HepG2 (cell line): ENCODE data around the gene CDHR4. TPM values are rescaled to one million over a fixed set of nuclear protein-coding genes. Genes with fewer than 3 reads are reported as not detected.

Experiments
- ATF7 ChIP-seq, 2 experiments: fragments of 450-650 bp in 1 of 2; sonication (generic) in 1 of 2; formaldehyde crosslinking in 1 of 2; IDR thresholded peaks; 2 replicates each; pipeline versions ENCODE4 v1.4.0 to v1.6.1; 2016 to 2020; ENCODE audit warnings: antibody characterized with exemption in 1 of 2, mild to moderate bottlenecking in 1 of 2, missing genetic modification reagents in 1 of 2
- FOSL1 ChIP-seq: sonication (generic); formaldehyde crosslinking; IDR thresholded peaks from 2 replicates; pipeline ENCODE4 v1.9.0; 2021; ENCODE audit warnings: missing genetic modification reagents, borderline replicate concordance
- HES4 ChIP-seq: sonication (generic); formaldehyde crosslinking; IDR thresholded peaks from 2 replicates; pipeline ENCODE4 v1.9.0; 2021; ENCODE audit warnings: mild to moderate bottlenecking, missing genetic modification reagents, borderline replicate concordance
- HMGXB3 ChIP-seq: sonication (generic); formaldehyde crosslinking; IDR thresholded peaks from 2 replicates; pipeline ENCODE4 v1.4.0; 2020; ENCODE audit warnings: missing genetic modification reagents, borderline replicate concordance
- HNRNPUL1 ChIP-seq: fragments of 200-400 bp; formaldehyde crosslinking; IDR thresholded peaks from 2 replicates; pipeline ENCODE4 v1.6.1; 2017; ENCODE audit warnings: low read depth, mild to moderate bottlenecking, low read length, moderate library complexity
- MAFG ChIP-seq: sonication (generic); formaldehyde crosslinking; IDR thresholded peaks from 2 replicates; pipeline ENCODE4 v1.5.1; 2020; ENCODE audit warnings: mild to moderate bottlenecking, missing genetic modification reagents
- MTF2 ChIP-seq: sonication (generic); formaldehyde crosslinking; IDR thresholded peaks from 2 replicates; pipeline ENCODE4 v1.5.0; 2020; ENCODE audit warnings: missing genetic modification reagents, borderline replicate concordance
- NCOA5 ChIP-seq: sonication (generic); formaldehyde crosslinking; IDR thresholded peaks from 2 replicates; pipeline ENCODE4 v1.4.0; 2020; ENCODE audit warnings: missing genetic modification reagents
- NR3C1 ChIP-seq: sonication (generic); formaldehyde crosslinking; IDR thresholded peaks from 2 replicates; pipeline ENCODE4 v1.4.0; 2020; ENCODE audit warnings: missing genetic modification reagents
- NRL ChIP-seq: sonication (generic); formaldehyde crosslinking; IDR thresholded peaks from 2 replicates; pipeline ENCODE4 v1.5.0; 2020; ENCODE audit warnings: missing genetic modification reagents, mild to moderate bottlenecking, moderate library complexity, borderline replicate concordance
- PBX3 ChIP-seq: sonication (generic); formaldehyde crosslinking; IDR thresholded peaks from 2 replicates; pipeline ENCODE4 v1.8.1; 2023; ENCODE audit warnings: missing genetic modification reagents, inconsistent platforms, borderline replicate concordance
- PRPF4 ChIP-seq: fragments of 200-400 bp; formaldehyde crosslinking; IDR thresholded peaks from 2 replicates; pipeline ENCODE4 v1.6.1; 2016; ENCODE audit warnings: low read length, low read depth; ENCODE audit not compliant: poor library complexity, severe bottlenecking
- RORA ChIP-seq: sonication (generic); formaldehyde crosslinking; IDR thresholded peaks from 2 replicates; pipeline ENCODE4 v1.5.0; 2020; ENCODE audit warnings: mild to moderate bottlenecking, missing genetic modification reagents, moderate library complexity
- STAT5B ChIP-seq: sonication (generic); formaldehyde crosslinking; IDR thresholded peaks from 2 replicates; pipeline ENCODE4 v1.4.0; 2020; ENCODE audit warnings: missing genetic modification reagents
- TBL1XR1 ChIP-seq: fragments of 150-350 bp; IDR thresholded peaks from 2 replicates; pipeline ENCODE4 v1.6.1; 2014; ENCODE audit warnings: borderline replicate concordance, low read length; ENCODE audit not compliant: partially characterized antibody
- ZBTB46 ChIP-seq: sonication (generic); formaldehyde crosslinking; IDR thresholded peaks from 2 replicates; pipeline ENCODE4 v1.4.0; 2020; ENCODE audit warnings: mild to moderate bottlenecking, missing genetic modification reagents, borderline replicate concordance
- ZNF34 ChIP-seq: sonication (generic); formaldehyde crosslinking; IDR thresholded peaks from 2 replicates; pipeline ENCODE4 v1.4.0; 2020; ENCODE audit warnings: mild to moderate bottlenecking, missing genetic modification reagents, borderline replicate concordance
- ZNF382 ChIP-seq: sonication (generic); formaldehyde crosslinking; IDR thresholded peaks from 2 replicates; pipeline ENCODE4 v1.5.0; 2020; ENCODE audit warnings: missing genetic modification reagents, mild to moderate bottlenecking, borderline replicate concordance
- ZNF572 ChIP-seq: sonication (generic); formaldehyde crosslinking; IDR thresholded peaks from 2 replicates; pipeline ENCODE4 v1.5.1; 2020; ENCODE audit warnings: mild to moderate bottlenecking, missing genetic modification reagents
- ZNF740 ChIP-seq: sonication (generic); formaldehyde crosslinking; IDR thresholded peaks from 2 replicates; pipeline ENCODE4 v1.4.0; 2020; ENCODE audit warnings: missing genetic modification reagents
- ZNF83 ChIP-seq: sonication (generic); formaldehyde crosslinking; IDR thresholded peaks from 2 replicates; pipeline ENCODE4 v1.4.0; 2020; ENCODE audit warnings: missing genetic modification reagents, mild to moderate bottlenecking, borderline replicate concordance
- ZNF878 ChIP-seq: sonication (generic); formaldehyde crosslinking; IDR thresholded peaks from 2 replicates; pipeline ENCODE4 v1.8.1; 2023; ENCODE audit warnings: mild to moderate bottlenecking, missing genetic modification reagents, moderate library complexity
- polyA plus RNA-seq, 8 experiments: library from polyadenylated mRNA; depleted of rRNA in 3 of 8; stranded (reverse) in 7 of 8; unstranded in 1 of 8; fragments of >200 nt; fragmentation: Illumina TruSeq in 4 of 8; extraction: Trizol in 4 of 8; gene quantifications; 2 replicates each; pipeline versions ENCODE4 v1.2.1 to v1.2.3, GENCODE V29; 2011 to 2016; ENCODE audit warnings: low read depth in 4 of 8, missing spikeins in 1 of 8, mixed read lengths in 1 of 8; ENCODE audit not compliant: insufficient read depth in 1 of 8
- total RNA-seq, 5 experiments: library from RNA; depleted of rRNA; stranded (reverse); fragments of >200 nt; fragmentation: Illumina TruSeq; extraction: Trizol; gene quantifications; 2 replicates each; pipeline ENCODE4 v1.2.3, GENCODE V29; 2016; ENCODE audit warnings: low read depth in 1 of 5

Gene CDHR4
- total and polyA plus RNA-seq, 2 of the 13 experiments (the other 11 are each of a cell fraction or from before 2014, with no cell fraction given), result 0.21 TPM; not detected in 1

GRCh38 chr3:49802719-49803464 lies 3.2 kb upstream of the CDHR4 start, which contains the start of gene INKA1 (continued):
- TF ChIP-seq HMGXB3 (CRISPR knock-in tag) (no peak), ZNF572 (peak; percentile 69; the same call in 1 of the 2 replicates), FOSL1 (no peak), ZNF83 (CRISPR knock-in tag) (no peak), TBL1XR1 (no peak), RORA (no peak), PRPF4 (no peak), NCOA5 (CRISPR knock-in tag) (no peak), ZNF382 (no peak), NRL (0 out of 2 replicates have a peak, but pooled peaks have one; percentile 17), HES4 (peak; percentile 0; the same call in 1 of the 2 replicates), ATF7 (IDR thresholded peaks at IDR 0.05) (no peak), ATF7 (CRISPR knock-in tag; IDR thresholded peaks at IDR 0.05) (no peak), ZNF34 (CRISPR knock-in tag) (no peak), ZBTB46 (no peak), MAFG (no peak), ZNF878 (CRISPR knock-in tag) (no peak), NR3C1 (CRISPR knock-in tag) (no peak), ZNF740 (CRISPR knock-in tag) (no peak), HNRNPUL1 (no peak), STAT5B (CRISPR knock-in tag) (0 out of 2 replicates have a peak, but pooled peaks have one; percentile 49), PBX3 (no peak), MTF2 (CRISPR knock-in tag) (no peak)
